ENCODE results near the gene MTG2.

Gene MTG2

DNA sequence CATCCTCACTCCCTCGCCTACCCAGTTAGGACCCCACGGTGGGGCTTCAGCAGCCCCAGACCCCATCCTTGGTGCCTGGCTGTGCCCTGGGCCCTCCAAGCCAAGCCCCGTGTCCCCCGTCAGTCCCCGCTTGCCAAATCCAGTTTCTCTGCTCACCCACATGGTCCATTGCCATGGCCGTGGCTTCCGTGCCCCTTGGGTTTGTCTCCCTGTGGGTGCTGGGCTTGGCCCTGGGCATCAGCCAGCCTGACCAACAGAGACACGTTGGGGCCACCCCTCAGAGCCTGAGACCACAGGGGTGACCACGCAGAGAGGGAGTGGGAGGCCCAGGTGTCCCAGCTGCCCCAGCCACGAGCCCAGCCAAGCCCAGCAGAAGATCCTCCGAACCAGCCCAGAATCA is 31.6 kb upstream of the MTG2 start:
- FAIRE-seq = no peak
- TF ChIP-seq POLR2A (IDR thresholded peaks at IDR 0.05; ENCODE audit: low read depth, low read length) = no peak
- DNase-seq (ENCODE audit: insufficient read length, low spot score) = no peak

DNA sequence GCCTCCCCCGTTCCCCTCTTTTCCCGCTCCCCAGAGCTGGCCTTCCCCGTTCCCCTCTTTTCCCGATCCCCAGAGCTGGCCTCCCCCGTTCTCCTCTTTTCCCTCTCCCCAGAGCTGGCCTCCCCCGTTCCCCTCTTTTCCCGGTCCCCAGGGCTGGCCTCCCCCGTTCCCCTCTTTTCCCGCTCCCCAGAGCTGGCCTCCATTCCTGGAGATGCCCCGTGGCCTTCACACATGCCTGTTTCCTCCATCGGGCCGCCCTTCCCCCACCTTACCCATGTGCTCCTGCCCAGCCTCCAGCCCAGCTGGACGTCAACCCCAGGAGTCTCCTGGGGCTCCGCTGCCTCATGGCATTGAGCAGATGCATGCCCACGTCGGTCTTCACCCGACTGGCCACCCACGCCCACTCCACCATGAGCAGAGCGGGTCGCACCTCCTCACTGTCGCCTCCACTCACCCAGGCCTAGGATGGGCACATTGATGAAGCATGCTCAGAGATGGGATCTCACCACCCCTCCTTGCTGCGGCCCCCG is 30.9 kb upstream of the MTG2 start:
- DNase-seq (ENCODE audit: insufficient read length, low spot score) (no peak), FAIRE-seq (no peak)
- no peak for TF ChIP-seq POLR2A (IDR thresholded peaks at IDR 0.05; ENCODE audit: low read depth, low read length)

DNA sequence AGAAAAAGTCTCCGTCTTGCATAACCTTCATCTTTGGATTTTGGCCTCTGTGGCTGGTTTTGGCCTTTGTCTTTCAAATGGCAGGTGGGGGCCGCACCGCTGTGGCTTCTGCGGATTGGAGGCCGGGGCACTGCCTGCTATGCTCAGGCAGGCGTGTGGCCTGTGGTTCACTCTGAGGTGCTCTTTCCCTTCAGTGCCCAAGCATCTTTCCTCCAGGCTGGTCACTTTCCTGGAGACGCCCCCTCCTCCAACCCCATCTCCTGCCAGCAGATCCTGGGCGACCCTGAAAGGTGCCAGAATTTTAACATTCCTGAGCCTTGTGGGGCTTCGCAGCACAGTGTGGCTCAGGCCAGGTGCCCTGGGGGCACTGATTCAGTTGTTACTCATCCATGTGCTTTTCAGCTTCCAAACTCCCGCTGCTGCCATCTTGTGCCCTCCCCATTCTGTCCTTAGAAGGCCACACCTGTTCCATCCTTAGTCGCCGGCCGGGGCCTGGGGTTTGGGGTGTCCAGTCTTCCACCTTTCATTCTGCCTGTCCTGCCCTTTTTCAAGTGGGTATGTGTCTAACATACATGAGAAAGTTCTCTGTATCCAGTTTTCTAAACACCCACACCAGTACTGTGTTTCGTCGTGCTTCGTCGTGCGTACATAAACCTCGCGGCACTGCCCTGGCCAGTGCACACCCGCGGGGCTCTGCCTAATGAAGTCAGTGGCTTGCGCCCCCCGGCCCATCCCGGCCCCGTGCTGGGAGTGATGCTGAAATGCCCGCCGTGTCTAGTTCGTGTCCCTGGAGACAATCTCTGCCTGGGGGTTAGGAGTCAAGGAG is 27.2 kb upstream of the MTG2 start:
- TF ChIP-seq POLR2A (IDR thresholded peaks at IDR 0.05; ENCODE audit: low read depth, low read length) = no peak
- DNase-seq (ENCODE audit: insufficient read length, low spot score) (no peak), FAIRE-seq (no peak)

DNA sequence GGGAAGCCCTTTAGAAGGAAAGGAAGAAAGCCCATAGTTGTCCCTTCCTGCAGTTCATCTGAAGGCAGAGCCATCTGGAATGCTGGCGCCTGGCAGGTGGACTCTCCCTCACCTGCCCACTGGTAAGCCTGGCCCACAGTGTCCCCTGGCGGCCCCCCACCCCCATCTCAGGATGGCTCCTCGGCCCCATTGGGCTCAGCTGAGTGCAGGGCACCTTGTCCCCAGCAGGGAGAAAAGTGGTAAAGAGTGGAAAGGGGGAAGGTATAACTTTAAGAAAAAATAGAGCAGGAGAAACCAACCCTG is 26.6 kb upstream of the MTG2 start:
- DNase-seq (ENCODE audit: insufficient read length, low spot score) (no peak), FAIRE-seq (no peak)
- no peak for TF ChIP-seq POLR2A (IDR thresholded peaks at IDR 0.05; ENCODE audit: low read depth, low read length)

DNA sequence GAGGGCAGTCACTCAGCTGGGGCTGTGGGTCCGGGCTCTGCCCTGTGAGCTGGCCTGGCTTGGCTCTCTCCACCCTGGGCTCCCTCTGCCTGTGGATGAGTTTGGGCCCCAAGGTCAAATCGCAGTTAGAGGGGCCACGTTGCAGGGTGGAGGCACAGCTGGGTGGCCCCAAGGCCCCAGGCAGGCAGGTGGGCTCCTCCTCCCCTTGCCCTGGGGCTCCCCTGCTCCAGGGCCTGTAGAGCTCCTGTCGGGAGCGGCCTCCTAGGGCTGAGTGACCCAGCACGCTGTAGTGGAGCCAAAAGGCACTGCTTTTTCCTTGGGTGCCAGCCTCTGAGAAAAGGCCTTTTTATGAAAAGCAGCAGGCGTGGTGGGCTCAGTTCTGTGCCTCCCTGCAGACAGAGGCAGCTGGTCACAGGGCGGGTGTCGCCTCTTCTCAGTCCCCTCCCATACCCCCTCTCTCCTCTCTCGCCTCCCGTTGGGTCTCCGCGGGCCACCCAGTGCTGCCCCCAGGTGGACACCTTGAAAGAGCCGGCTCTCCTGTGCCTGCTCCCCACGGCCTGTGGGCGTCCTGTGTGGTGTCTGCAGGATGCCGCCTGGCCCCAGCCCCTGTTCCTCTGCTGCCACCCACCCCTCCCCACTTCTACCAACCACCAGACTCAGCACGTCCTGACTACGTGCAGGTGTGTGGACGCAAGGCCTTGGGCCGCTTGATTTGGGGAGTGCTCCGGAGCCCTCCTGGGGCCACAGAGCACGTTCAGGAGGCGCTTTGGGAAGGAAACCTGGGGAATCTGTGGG is 26.0 kb upstream of the MTG2 start:
- TF ChIP-seq POLR2A (IDR thresholded peaks at IDR 0.05; ENCODE audit: low read depth, low read length) = no peak
- FAIRE-seq (no peak), DNase-seq (ENCODE audit: insufficient read length, low spot score) (peak; percentile 43)

DNA sequence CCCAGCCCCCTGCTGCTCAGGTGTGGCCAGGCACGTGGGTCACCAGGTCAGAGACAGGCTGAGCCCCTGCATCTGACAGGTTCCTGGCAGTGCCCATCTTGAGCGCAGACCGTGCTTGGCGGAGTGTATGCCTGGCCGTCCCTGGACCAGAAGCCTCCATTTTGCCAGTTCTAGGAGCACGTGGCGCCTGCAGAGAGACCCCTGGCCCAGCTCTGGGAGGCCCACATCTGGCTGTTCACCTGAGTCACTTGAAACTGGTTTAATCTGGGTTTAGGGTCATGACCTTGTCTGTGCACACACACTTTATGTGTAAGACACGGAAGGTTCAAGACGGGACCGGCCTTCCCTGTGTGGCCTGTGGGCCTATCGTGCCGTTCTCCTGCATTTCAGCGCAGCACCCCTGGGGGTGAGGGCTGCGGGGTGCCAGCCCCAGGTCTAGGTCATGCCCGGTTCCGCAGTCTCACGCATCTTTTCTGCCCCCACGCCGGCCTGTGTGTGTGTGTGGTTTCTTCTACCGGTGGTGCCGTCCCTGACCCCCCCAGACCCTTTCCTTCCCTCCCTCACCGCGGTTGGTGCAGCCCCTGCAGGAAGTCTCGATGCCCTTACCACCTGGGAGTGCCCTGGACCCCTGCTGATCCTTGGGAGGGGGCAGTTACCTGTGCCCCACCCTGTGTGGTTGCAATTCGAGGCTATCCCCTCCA is 25.3 kb upstream of the MTG2 start:
- DNase-seq (ENCODE audit: insufficient read length, low spot score) (no peak), FAIRE-seq (no peak)
- no peak for TF ChIP-seq POLR2A (IDR thresholded peaks at IDR 0.05; ENCODE audit: low read depth, low read length)

DNA sequence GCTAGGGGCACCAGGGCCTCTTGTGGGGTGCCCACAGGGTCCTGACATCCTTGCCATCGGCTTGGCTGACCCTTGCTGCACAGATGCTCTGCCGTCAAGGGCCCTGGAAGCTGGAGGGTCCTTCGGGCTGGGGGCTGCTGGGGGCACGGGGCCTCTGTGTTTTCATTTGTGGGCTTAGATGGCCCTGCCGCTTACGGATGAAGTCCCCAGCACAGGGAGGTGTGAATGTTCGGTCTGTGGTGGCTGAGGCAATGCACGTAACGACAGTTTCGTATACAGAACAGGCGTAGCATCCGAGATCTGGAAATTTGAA is 24.8 kb upstream of the MTG2 start:
- TF ChIP-seq POLR2A (IDR thresholded peaks at IDR 0.05; ENCODE audit: low read depth, low read length) = no peak
- no peak for FAIRE-seq
- DNase-seq (ENCODE audit: insufficient read length, low spot score) = no peak

DNA sequence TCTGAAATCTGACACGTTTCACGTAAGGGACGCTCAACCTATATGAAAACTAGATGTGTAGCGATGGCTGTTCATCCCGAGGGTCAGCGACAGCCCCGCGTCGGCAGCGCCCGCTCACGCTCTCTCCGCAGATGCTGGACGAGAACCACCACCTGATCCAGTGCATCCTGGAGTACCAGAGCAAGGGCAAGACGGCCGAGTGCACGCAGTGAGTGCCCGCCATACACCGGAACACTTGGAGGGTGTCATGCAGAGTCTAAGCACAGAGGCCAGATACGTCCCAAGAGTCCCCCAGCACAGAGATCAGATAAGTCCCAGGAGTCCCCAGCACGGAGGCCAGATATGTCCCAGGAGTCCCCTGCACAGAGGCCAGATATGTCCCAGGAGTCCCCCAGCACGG is 24.3 kb upstream of the MTG2 start:
- FAIRE-seq (no peak), DNase-seq (ENCODE audit: insufficient read length, low spot score) (no peak)
- no peak for TF ChIP-seq POLR2A (IDR thresholded peaks at IDR 0.05; ENCODE audit: low read depth, low read length)

DNA sequence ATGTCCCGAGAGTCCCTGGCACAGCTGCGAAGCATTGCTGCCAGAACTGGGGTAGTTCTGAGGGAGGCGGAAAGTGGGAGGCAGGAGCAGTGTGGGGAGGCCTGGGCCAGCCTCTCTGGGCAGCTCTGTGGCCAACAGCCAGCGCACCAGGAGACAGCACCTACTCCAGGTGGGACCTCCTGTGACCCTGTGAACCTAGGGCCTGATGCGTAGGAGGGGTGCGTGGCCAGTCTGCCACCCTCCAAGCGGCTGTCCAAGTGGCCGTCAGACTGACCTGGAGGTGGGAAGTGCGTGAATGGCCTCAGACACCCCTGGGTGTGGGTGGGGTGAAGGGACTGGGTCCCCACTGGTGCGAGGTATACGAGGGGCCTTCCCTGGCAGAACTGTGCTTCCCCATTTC is 23.8 kb upstream of the MTG2 start:
- no peak for TF ChIP-seq POLR2A (IDR thresholded peaks at IDR 0.05; ENCODE audit: low read depth, low read length)
- no peak for DNase-seq (ENCODE audit: insufficient read length, low spot score)
- no peak for FAIRE-seq

DNA sequence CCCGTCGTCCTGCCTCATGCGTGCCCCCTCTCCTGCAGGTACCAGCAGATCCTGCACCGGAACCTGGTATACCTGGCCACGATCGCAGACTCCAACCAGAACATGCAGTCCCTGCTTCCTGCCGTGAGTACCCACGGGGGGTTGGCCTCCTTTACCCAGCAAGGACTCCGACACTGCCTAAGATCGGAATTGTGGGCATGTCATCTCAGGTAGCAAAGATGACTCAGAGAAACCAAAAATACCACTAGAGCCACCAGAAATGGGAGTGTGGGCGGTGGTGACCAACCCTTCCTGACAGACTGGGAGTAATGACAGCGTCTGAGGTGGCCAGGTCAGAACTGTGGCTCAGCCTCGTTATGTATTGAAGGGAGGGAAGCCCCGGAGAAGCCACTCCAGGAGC is 23.0 kb upstream of the MTG2 start:
- no peak for TF ChIP-seq POLR2A (IDR thresholded peaks at IDR 0.05; ENCODE audit: low read depth, low read length)
- DNase-seq (ENCODE audit: insufficient read length, low spot score) (peak; percentile 50), FAIRE-seq (no peak)

DNA sequence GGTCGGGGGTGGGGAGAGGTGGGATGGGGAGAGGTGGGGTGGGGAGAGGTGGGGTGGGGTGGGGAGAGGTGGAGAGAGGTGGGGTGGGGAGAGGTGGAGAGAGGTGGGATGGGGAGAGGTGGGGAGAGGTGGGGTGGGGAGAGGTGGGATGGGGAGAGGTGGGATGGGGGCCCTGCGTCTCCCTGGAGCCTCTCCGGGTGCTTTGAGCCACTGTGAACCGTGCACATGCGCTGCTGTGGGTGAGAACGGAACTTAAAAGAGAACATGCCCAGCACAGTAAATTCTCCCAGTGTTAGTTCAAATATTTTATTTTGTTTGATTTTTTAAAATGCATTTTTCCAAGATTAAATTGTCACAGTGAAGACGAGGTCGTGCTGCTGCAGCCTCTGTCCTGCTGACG is 22.6 kb upstream of the MTG2 start:
- TF ChIP-seq POLR2A (IDR thresholded peaks at IDR 0.05; ENCODE audit: low read depth, low read length) = no peak
- FAIRE-seq = no peak

DNA sequence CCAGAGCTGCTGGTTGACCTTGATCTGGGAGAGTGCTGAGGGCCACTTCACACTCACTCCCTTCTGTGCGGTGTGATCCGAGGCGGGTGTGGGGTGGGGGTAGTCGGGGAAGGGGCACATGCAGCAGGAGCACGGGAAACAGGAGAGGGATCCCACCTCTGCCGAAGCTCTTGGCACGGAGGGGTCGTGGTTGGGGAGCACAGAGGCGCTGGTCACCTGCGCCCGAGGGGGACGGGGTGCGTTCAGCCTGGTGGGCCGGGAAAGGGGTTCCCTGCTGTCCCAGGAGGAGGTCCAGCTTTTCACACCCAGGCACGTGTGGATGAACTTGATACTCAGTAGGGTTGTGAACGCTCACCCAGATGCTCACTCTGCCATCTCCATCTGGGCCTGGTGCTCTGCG is 22.0 kb upstream of the MTG2 start:
- no peak for DNase-seq (ENCODE audit: insufficient read length, low spot score)
- FAIRE-seq = no peak
- TF ChIP-seq POLR2A (IDR thresholded peaks at IDR 0.05; ENCODE audit: low read depth, low read length) = no peak

More for the DNA sequence above, 22.6 kb upstream of the MTG2 start:
- DNase-seq (ENCODE audit: insufficient read length, low spot score) = no peak

DNA sequence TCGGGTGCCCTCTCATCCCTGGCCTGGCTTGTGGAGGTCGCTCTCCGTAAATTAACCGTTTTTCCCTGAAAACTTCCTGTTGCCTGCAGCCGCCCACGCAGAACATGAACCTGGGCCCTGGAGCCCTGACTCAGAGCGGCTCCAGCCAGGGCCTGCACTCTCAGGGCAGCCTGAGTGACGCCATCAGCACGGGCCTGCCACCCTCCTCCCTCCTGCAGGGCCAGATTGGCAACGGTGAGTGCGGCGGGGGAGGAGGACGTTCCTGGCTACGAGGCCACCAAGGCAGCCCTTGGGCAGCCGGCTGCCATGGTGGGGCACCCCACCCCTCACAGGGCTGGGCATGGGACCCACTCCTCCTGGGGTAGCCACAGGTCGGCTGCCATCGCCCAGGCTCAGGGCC is 21.5 kb upstream of the MTG2 start:
- DNase-seq (ENCODE audit: insufficient read length, low spot score) (peak; percentile 82), FAIRE-seq (no peak)
- TF ChIP-seq POLR2A (IDR thresholded peaks at IDR 0.05; ENCODE audit: low read depth, low read length) = no peak

DNA sequence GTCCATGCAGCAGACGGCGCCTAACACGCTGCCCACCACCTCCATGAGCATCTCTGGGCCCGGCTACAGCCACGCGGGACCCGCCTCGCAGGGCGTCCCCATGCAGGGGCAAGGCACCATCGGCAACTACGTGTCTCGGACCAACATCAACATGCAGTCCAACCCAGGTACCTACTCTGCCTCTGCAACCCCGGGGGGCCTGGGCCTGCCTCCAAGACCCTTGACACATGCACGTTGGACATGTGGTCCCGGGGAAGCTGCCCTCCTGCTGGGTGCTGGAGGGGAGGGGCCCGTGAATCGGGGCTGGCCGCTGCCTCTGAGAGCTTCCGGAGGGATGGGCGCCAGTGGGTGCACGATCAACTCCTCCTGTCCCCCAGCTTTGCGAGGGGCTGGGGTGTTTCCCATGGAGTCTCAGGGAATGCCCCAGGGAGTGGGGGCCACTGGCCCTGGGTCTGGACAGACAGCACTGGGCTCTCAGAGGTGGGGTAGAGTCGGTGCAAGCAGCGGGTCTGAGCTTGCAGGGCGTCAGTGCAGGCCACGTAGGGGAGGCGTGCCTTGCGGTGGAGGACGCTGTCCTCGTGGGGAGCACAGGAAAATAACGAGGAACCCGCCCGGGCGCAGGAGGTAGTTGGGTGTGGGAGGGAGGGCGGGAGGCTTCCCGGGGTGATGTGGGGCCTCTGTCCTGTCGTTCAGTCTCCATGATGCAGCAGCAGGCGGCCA is 19.9 kb upstream of the MTG2 start:
- TF ChIP-seq POLR2A (IDR thresholded peaks at IDR 0.05; ENCODE audit: low read depth, low read length) = no peak
- FAIRE-seq = no peak
- DNase-seq (ENCODE audit: insufficient read length, low spot score) = no peak
